Stomach (tissue), 9 donors: ENCODE results near the gene PCDHGA3. TPM values are rescaled to one million over a fixed set of nuclear protein-coding genes. Genes with fewer than 3 reads are reported as not detected.

Source experiments
- DNase-seq, 2 donors: peaks; one replicate each; pipeline versions ENCODE4 v3.0.0 to v3.0.0-alpha.2; 2013 to 2019
- H3K27ac ChIP-seq, 5 donors: fragments of 200-600 bp in 4 of 5; sonication (generic) in 4 of 5; one replicate each; pipeline ENCODE4 v1.5.1; 2013 to 2019; ENCODE audit warnings: mild to moderate bottlenecking in 1 of 5, moderate library complexity in 1 of 5
- H3K27me3 ChIP-seq, 3 donors: fragments of 200-600 bp; sonication (generic); one replicate each; pipeline ENCODE4 v1.5.1; 2017 to 2019; ENCODE audit warnings: mixed run types in 1 of 3
- H3K36me3 ChIP-seq, 4 donors: fragments of 200-600 bp; sonication (generic); 1 replicate in 3 of 4; 2 replicates in 1 of 4; pipeline ENCODE4 v1.5.1; 2016 to 2019
- H3K4me1 ChIP-seq, 4 donors: fragments of 200-600 bp; sonication (generic); one replicate each; pipeline ENCODE4 v1.5.1; 2016 to 2019
- H3K4me3 ChIP-seq, 4 donors: fragments of 200-600 bp; sonication (generic) in 3 of 4; one replicate each; pipeline ENCODE4 v1.5.1; 2016 to 2019; ENCODE audit warnings: mild to moderate bottlenecking in 1 of 4
- H3K9me3 ChIP-seq, 4 donors: fragments of 200-600 bp; sonication (generic); one replicate each; pipeline ENCODE4 v1.5.1; 2016 to 2019
- CTCF ChIP-seq, 7 experiments: fragments of 450-650 bp in 4 of 7; fragments of 200-600 bp in 3 of 7; sonication (generic) in 3 of 7; IDR thresholded peaks; one replicate each; pipeline ENCODE4 v1.5.1; 2016 to 2019; ENCODE audit warnings: antibody characterized with exemption in 7 of 7, control low read depth in 2 of 7, mild to moderate bottlenecking in 1 of 7
- EP300 ChIP-seq: sonication (generic); formaldehyde crosslinking; IDR thresholded peaks from one replicate; pipeline ENCODE4 v1.6.1; 2017; ENCODE audit warnings: antibody characterized with exemption
- POLR2A ChIP-seq, 4 donors: fragments of 450-650 bp; IDR thresholded peaks; one replicate each; pipeline ENCODE4 v1.6.1; 2016; ENCODE audit warnings: antibody characterized with exemption in 4 of 4, control low read depth in 2 of 4, mild to moderate bottlenecking in 1 of 4, moderate library complexity in 1 of 4
- POLR2AphosphoS5 ChIP-seq, 3 donors: sonication (generic); formaldehyde crosslinking; IDR thresholded peaks; one replicate each; pipeline ENCODE4 v1.6.1; 2016; ENCODE audit warnings: antibody characterized with exemption in 3 of 3
- WGBS, 5 donors: extraction: QIAGEN DNeasy Blood & Tissue Kit in 3 of 5; methylation state at CpG; one replicate each; pipeline versions ENCODE4 v1.1.5 to v1.1.7; 2013 to 2018; 5-methylcytosine and 5-hydroxymethylcytosine counted together
- intact Hi-C: fragments of 100-400 bp; cut with DNase I; formaldehyde crosslinking; loops from one replicate; pipeline ENCODE4 v1.15.1; 2023; ENCODE audit warnings: low total_unique reads
- polyA plus RNA-seq, 3 donors: library from polyadenylated mRNA; stranded (reverse); fragments of 200-250 nt; gene quantifications; one replicate each; pipeline ENCODE4 v1.2.3, GENCODE V29; 2013
- total RNA-seq, 5 donors: library from RNA; depleted of rRNA; stranded (reverse); fragments of >200 nt; gene quantifications; one replicate each; pipeline versions ENCODE4 v1.1.0 to v1.2.3, GENCODE V29; 2014 to 2016
- donor health status: healthy with polysubstance abuse.
- donor health status: Bipolar disorder and iron deficiency.
- donor health status: healthy.

The PCDHGA3 gene
- total and polyA plus RNA-seq, 8 donors = 0.08 to 6.7 (median 1.1) TPM; not detected in 3

- peak in 1 of 2 donors; percentile 22 for DNase-seq
- intact Hi-C loops = no loop called here
- Histone ChIP-seq H3K4me3 (no peak within 1 kb of the TSS), H3K27ac (no peak within 1 kb of the TSS), H3K27me3 (peaks cover 5 to 79% (median 40%) of the 10 kb centered on the region in 3 donors), H3K4me1 (no peaks in the 10 kb centered on the region), H3K36me3 (peaks cover 0 to 5% (median 0%) of the 10 kb centered on the region in 4 donors), H3K9me3 (peaks cover 61 to 100% (median 88%) of the 10 kb centered on the region in 4 donors)
- TF ChIP-seq EP300 = no peak
- 16 to 28% (median 19%) methylated on average over 32 to 34 of the region's 34 CpGs for WGBS, 5 donors
These were observed 20.5 kb downstream of the PCDHGA3 start, which contains the start of gene PCDHGA5 for GRCh38 chr5:141363952-141364660. TSS of gene PCDHGA5 (plus strand) at chr5:141364162. CDS start at chr5:141364331, 169 bp downstream.

GRCh38 chr5:141366016-141366896 is 22.6 kb downstream of the PCDHGA3 start:
- intact Hi-C loops = no loop called here
- WGBS, 5 donors = 31 to 45% (median 32%) methylated on average over 30 to 46 of the region's 46 CpGs

GRCh38 chr5:141369994-141370848 is 26.6 kb downstream of the PCDHGA3 start, which contains the start of gene PCDHGB3:
TSS of gene PCDHGB3 (plus strand) at chr5:141370242. CDS start at chr5:141370395, 153 bp downstream.
- WGBS, 5 donors = 17 to 21% (median 18%) methylated on average over 30 to 32 of the region's 32 CpGs
- Histone ChIP-seq H3K36me3 (peaks cover 0 to 11% (median 0%) of the 10 kb centered on the region in 4 donors), H3K4me3 (peak within 1 kb of the TSS in 3 of 4 donors; percentile 20 to 30 (median 26)), H3K27me3 (peaks cover 0 to 72% (median 38%) of the 10 kb centered on the region in 3 donors), H3K27ac (no peak within 1 kb of the TSS), H3K9me3 (peaks cover 61 to 100% (median 86%) of the 10 kb centered on the region in 4 donors), H3K4me1 (no peaks in the 10 kb centered on the region)
- TF ChIP-seq EP300 (no peak), POLR2AphosphoS5 (IDR thresholded peaks at IDR 0.05) (no peak), CTCF (IDR thresholded peaks at IDR 0.05) (no peak)
- DNase-seq = peak in 1 of 2 donors; percentile 52
- intact Hi-C loops = no loop called here

More at GRCh38 chr5:141366016-141366896, 22.6 kb downstream of the PCDHGA3 start:
- Histone ChIP-seq H3K27ac (no peak overlapping the region), H3K27me3 (peaks cover 3 to 79% (median 45%) of the 10 kb centered on the region in 3 donors), H3K4me3 (no peak overlapping the region), H3K4me1 (no peaks in the 10 kb centered on the region), H3K36me3 (peaks cover 0 to 4% (median 0%) of the 10 kb centered on the region in 4 donors), H3K9me3 (peaks cover 57 to 100% (median 86%) of the 10 kb centered on the region in 4 donors)
- no peak for DNase-seq
- TF ChIP-seq EP300 (no peak), POLR2A (IDR thresholded peaks at IDR 0.05) (no peak), POLR2AphosphoS5 (IDR thresholded peaks at IDR 0.05) (no peak), CTCF (IDR thresholded peaks at IDR 0.05) (no peak)

GRCh38 chr5:141371572-141372475 is 28.2 kb downstream of the PCDHGA3 start:
- WGBS, 5 donors = 34 to 41% (median 36%) methylated on average over 47 to 69 of the region's 69 CpGs
- H3K27ac ChIP-seq = no peak overlapping the region
- H3K36me3 ChIP-seq = peaks cover 0 to 11% (median 0%) of the 10 kb centered on the region in 4 donors
- no peak for TF ChIP-seq CTCF (IDR thresholded peaks at IDR 0.05)
- TF ChIP-seq POLR2A (IDR thresholded peaks at IDR 0.05) = no peak
- TF ChIP-seq EP300 = no peak
- TF ChIP-seq POLR2AphosphoS5 (IDR thresholded peaks at IDR 0.05) = no peak
- intact Hi-C loops = no loop called here
- H3K4me3 ChIP-seq = no peak overlapping the region
- no peak for DNase-seq
- peaks cover 57 to 100% (median 85%) of the 10 kb centered on the region in 4 donors for H3K9me3 ChIP-seq
- H3K27me3 ChIP-seq = peaks cover 0 to 65% (median 27%) of the 10 kb centered on the region in 3 donors
- no peaks in the 10 kb centered on the region for H3K4me1 ChIP-seq
